ENCODE measurements around the gene MEF2B.

DNA sequence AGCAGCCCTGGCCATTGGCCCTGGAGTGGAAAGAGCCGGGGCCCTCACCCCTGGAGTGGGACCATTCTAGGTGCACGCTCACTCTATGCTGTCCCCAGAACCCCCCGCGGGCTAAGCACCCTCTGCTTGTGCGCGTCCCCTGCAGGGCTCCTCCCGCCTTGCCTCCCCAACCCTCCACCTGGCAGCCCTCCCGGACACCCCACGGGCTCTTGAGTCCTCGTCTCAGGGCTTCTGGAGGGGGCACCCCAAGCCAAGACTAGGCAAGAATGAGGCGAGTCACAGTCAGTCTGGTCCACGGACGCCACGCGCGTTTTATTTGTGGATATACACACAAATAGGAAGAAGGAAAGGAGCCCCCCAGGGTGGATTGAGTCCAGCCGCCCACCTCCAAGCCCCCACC lies 24.8 kb downstream of the MEF2B start:
- TF ChIP-seq POLR2A (IDR thresholded peaks at IDR 0.05) (no peak), EP300 (IDR thresholded peaks at IDR 0.05) (no peak)
- TF ChIP-seq, protein P1, sequence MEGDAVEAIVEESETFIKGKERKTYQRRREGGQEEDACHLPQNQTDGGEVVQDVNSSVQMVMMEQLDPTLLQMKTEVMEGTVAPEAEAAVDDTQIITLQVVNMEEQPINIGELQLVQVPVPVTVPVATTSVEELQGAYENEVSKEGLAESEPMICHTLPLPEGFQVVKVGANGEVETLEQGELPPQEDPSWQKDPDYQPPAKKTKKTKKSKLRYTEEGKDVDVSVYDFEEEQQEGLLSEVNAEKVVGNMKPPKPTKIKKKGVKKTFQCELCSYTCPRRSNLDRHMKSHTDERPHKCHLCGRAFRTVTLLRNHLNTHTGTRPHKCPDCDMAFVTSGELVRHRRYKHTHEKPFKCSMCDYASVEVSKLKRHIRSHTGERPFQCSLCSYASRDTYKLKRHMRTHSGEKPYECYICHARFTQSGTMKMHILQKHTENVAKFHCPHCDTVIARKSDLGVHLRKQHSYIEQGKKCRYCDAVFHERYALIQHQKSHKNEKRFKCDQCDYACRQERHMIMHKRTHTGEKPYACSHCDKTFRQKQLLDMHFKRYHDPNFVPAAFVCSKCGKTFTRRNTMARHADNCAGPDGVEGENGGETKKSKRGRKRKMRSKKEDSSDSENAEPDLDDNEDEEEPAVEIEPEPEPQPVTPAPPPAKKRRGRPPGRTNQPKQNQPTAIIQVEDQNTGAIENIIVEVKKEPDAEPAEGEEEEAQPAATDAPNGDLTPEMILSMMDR (IDR thresholded peaks at IDR 0.05) = no peak
